GM12892 (cell line): ENCODE measurements around the gene DOCK2.

ENCODE experiments used
- POLR2A ChIP-seq: IDR thresholded peaks from 2 replicates; pipeline ENCODE4 v1.6.1; 2011; ENCODE audit warnings: low read depth, low read length, control low read depth
- POLR2AphosphoS5 ChIP-seq: IDR thresholded peaks from 2 replicates; pipeline ENCODE4 v1.6.1; 2011; ENCODE audit warnings: low read depth, low read length, control low read depth
- TAF1 ChIP-seq: IDR thresholded peaks from 2 replicates; pipeline ENCODE4 v1.6.1; 2011; ENCODE audit warnings: low read depth, mild to moderate bottlenecking, control low read depth, low read length, borderline replicate concordance

DNA sequence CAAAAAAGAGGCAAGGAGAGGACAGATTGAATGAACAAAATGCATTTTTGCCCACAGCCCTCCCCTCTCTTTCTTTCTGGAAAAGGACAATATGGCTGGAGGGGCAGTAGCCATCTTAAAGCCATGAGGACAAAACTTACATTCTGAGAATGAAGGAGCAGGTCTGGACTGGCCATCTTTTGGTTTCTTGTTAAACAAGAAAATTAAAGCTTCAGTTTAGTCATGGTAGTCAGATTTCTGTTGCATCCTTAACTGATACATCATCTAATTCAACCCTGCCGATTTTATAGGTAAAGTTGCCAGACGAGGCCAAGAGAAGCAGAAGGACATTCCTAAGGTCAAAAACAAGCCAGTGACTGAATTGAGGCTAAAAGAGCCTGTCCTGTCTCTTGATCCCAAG, 374.7 kb downstream of the DOCK2 start:
- TF ChIP-seq POLR2AphosphoS5 (no peak), POLR2A (no peak), TAF1 (no peak)
